Fibroblast of lung (primary cell): ENCODE results near the gene STXBP4.

Source experiments
- CTCF ChIP-seq, 2 donors: IDR thresholded peaks in 1 of 2; conservative IDR thresholded peaks in 1 of 2; 1 replicate in 1 of 2; 2 replicates in 1 of 2; pipeline ENCODE4 v1.5.1; 2011 to 2012; ENCODE audit warnings: low read length in 2 of 2, control low read depth in 1 of 2, inconsistent platforms in 1 of 2, low read depth in 1 of 2, mild to moderate bottlenecking in 1 of 2
- EZH2 ChIP-seq: IDR thresholded peaks from 2 replicates; pipeline ENCODE4 v1.5.1; 2012; ENCODE audit warnings: low read length, control low read depth, mild to moderate bottlenecking; ENCODE audit errors: missing control alignments

- no peak for TF ChIP-seq CTCF (conservative IDR thresholded peaks at IDR 0.05 in 1 of 2, IDR thresholded peaks at IDR 0.05 in 1 of 2; ENCODE audit: low read depth in 1 of 2, low read length in 2 of 2)
- no peak for TF ChIP-seq EZH2
Measured at GRCh38 chr17:55177855-55178217, 209.3 kb downstream of the STXBP4 start.
